KMS-11 (cell line): Measurements from ENCODE around the gene CACNB2.

Experiments used
- H2AFZ ChIP-seq: fragments of 200-600 bp; sonication (generic); 2 replicates; pipeline ENCODE4 v1.6.1; 2016; ENCODE audit warnings: antibody characterized with exemption, mixed run types, low read depth
- H3K27ac ChIP-seq: fragments of 200-600 bp; sonication (generic); 2 replicates; pipeline ENCODE4 v1.6.1; 2016; ENCODE audit warnings: mild to moderate bottlenecking, mixed run types
- H3K27me3 ChIP-seq: fragments of 200-600 bp; sonication (generic); 2 replicates; pipeline ENCODE4 v1.6.1; 2017; ENCODE audit warnings: mild to moderate bottlenecking, low read depth, mixed run types, moderate library complexity; ENCODE audit not compliant: insufficient read depth
- H3K36me3 ChIP-seq: fragments of 200-600 bp; sonication (generic); 2 replicates; pipeline ENCODE4 v1.6.1; 2017; ENCODE audit warnings: mild to moderate bottlenecking, mixed run types; ENCODE audit not compliant: insufficient read depth
- H3K4me1 ChIP-seq: fragments of 200-600 bp; sonication (generic); 2 replicates; pipeline ENCODE4 v1.6.1; 2016; ENCODE audit warnings: mild to moderate bottlenecking, low read depth, mixed run types; ENCODE audit not compliant: poor library complexity, severe bottlenecking
- H3K4me2 ChIP-seq: fragments of 200-600 bp; sonication (generic); 2 replicates; pipeline ENCODE4 v1.7.0; 2016; ENCODE audit warnings: mild to moderate bottlenecking, mixed run types
- H3K4me3 ChIP-seq: fragments of 200-600 bp; sonication (generic); IDR thresholded peaks from 2 replicates; pipeline ENCODE4 v1.6.1; 2017; ENCODE audit warnings: low read depth, low read length, mixed read lengths; ENCODE audit not compliant: insufficient read depth
- H3K79me2 ChIP-seq: fragments of 200-600 bp; sonication (generic); 2 replicates; pipeline ENCODE4 v1.6.1; 2016; ENCODE audit warnings: low read depth, mixed run types; ENCODE audit not compliant: insufficient read depth
- H3K9ac ChIP-seq: fragments of 200-600 bp; sonication (generic); 2 replicates; pipeline ENCODE4 v1.6.1; 2016; ENCODE audit warnings: mild to moderate bottlenecking, mixed run types
- H4K20me1 ChIP-seq: fragments of 200-600 bp; sonication (generic); 2 replicates; pipeline ENCODE4 v1.6.1; 2016; ENCODE audit warnings: mild to moderate bottlenecking, mixed run types; ENCODE audit not compliant: insufficient read depth
- TF ChIP-seq, protein P1 (sequence below): fragments of 200-600 bp; sonication (generic); conservative IDR thresholded peaks from 2 replicates; pipeline ENCODE4 v1.6.1; 2017; ENCODE audit warnings: low read depth, mild to moderate bottlenecking, antibody characterized with exemption, low read length, moderate library complexity, mixed read lengths

The CACNB2 gene

GRCh38 chr10:18197706-18198105, 57.5 kb downstream of the CACNB2 start:
- H3K79me2 ChIP-seq: no peaks in the 10 kb centered on the region
- no peaks in the 10 kb centered on the region for H3K36me3 ChIP-seq
- no peaks in the 10 kb centered on the region for H3K4me1 ChIP-seq
- no peaks in the 10 kb centered on the region for H3K27me3 ChIP-seq
- no peak overlapping the region for H3K4me2 ChIP-seq
- H4K20me1 ChIP-seq: no peaks in the 10 kb centered on the region
- TF ChIP-seq, protein P1, sequence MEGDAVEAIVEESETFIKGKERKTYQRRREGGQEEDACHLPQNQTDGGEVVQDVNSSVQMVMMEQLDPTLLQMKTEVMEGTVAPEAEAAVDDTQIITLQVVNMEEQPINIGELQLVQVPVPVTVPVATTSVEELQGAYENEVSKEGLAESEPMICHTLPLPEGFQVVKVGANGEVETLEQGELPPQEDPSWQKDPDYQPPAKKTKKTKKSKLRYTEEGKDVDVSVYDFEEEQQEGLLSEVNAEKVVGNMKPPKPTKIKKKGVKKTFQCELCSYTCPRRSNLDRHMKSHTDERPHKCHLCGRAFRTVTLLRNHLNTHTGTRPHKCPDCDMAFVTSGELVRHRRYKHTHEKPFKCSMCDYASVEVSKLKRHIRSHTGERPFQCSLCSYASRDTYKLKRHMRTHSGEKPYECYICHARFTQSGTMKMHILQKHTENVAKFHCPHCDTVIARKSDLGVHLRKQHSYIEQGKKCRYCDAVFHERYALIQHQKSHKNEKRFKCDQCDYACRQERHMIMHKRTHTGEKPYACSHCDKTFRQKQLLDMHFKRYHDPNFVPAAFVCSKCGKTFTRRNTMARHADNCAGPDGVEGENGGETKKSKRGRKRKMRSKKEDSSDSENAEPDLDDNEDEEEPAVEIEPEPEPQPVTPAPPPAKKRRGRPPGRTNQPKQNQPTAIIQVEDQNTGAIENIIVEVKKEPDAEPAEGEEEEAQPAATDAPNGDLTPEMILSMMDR: no peak
- no peak overlapping the region for H3K27ac ChIP-seq
- H3K4me3 ChIP-seq: no peak overlapping the region
- H2AFZ ChIP-seq: no peak overlapping the region
- H3K9ac ChIP-seq: no peak overlapping the region

DNA sequence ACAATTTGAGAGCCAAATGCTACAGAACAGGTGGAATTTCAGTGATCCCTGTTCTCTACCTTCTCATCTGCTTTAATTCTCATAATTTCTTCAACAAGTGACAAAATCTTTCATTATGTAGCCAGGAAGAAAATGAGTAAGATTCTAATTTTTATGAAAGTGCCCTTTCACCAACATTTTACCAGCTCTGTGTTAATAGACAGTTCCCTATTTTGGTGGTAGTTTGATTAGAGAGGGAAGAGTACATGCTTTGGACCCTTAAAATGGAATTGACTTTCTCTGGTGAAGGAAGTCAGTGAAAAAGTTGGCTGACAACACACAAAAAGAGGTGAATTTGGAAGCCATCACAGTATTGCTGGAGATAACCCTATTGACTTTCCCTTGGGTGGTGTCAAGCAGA, 61.7 kb downstream of the CACNB2 start:
- H3K4me3 ChIP-seq: no peak overlapping the region
- H3K27ac ChIP-seq: no peak overlapping the region
- no peak overlapping the region for H2AFZ ChIP-seq
- H3K36me3 ChIP-seq: no peaks in the 10 kb centered on the region
- TF ChIP-seq, protein P1: no peak
- no peaks in the 10 kb centered on the region for H4K20me1 ChIP-seq
- no peak overlapping the region for H3K9ac ChIP-seq
- no peaks in the 10 kb centered on the region for H3K79me2 ChIP-seq
- no peak overlapping the region for H3K4me2 ChIP-seq
- no peaks in the 10 kb centered on the region for H3K27me3 ChIP-seq
- H3K4me1 ChIP-seq: no peaks in the 10 kb centered on the region

GRCh38 chr10:18202680-18203460, 62.6 kb downstream of the CACNB2 start:
- Histone ChIP-seq H3K9ac (no peak overlapping the region), H3K36me3 (no peaks in the 10 kb centered on the region), H3K4me1 (no peaks in the 10 kb centered on the region), H3K27me3 (no peaks in the 10 kb centered on the region), H4K20me1 (no peaks in the 10 kb centered on the region), H3K79me2 (no peaks in the 10 kb centered on the region), H3K4me3 (no peak overlapping the region), H3K27ac (no peak overlapping the region), H2AFZ (no peak overlapping the region), H3K4me2 (no peak overlapping the region)
- TF ChIP-seq, protein P1: no peak

DNA sequence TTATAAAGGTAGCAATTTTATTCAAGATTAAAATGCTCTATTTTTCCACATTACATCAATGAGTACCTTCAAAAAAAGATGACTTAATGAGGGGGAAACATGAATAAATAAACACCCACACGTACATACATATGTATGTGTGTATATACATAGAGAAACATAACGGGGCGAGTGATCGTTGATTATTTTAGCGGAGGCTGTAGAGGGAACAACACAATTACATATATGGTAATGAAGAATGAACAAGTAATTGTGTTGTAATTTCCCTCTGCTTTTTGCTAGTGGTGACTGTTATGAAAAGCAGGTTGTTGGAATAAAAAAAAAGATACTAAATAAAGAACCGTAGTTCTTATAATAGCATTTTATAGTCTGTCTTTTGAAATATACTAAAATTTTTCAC, 63.2 kb downstream of the CACNB2 start:
- H3K4me2 ChIP-seq: no peak overlapping the region
- no peaks in the 10 kb centered on the region for H4K20me1 ChIP-seq
- no peaks in the 10 kb centered on the region for H3K79me2 ChIP-seq
- no peak overlapping the region for H3K9ac ChIP-seq
- H2AFZ ChIP-seq: no peak overlapping the region
- no peaks in the 10 kb centered on the region for H3K27me3 ChIP-seq
- H3K27ac ChIP-seq: no peak overlapping the region
- TF ChIP-seq, protein P1: no peak
- no peak overlapping the region for H3K4me3 ChIP-seq
- no peaks in the 10 kb centered on the region for H3K36me3 ChIP-seq
- no peaks in the 10 kb centered on the region for H3K4me1 ChIP-seq
